MCF 10A (cell line): ENCODE measurements around the gene GRAP. TPM values are rescaled to one million over a fixed set of nuclear protein-coding genes. Genes with fewer than 3 reads are reported as not detected.
A peak's percentile ranks its signal among the peaks of the same experiment; 100 is the strongest.

Experiments
- BruUV-seq: library from RNA; stranded (reverse); fragments of 400-500 nt; replicated peaks from 2 replicates; lab custom pipeline; 2021; lab: Mats Ljungman, UMichigan
- CTCF ChIA-PET: fragments of 300-600 bp; sonication (Branson Sonifier 250); formaldehyde crosslinking; extraction: SDS; loops from one replicate; lab custom pipeline; 2021; ENCODE audit warnings: antibody characterized with exemption, inconsistent platforms; lab: Yijun Ruan, JAX
- POLR2A ChIA-PET: fragments of 300-600, 350-650 bp; sonication (Branson Sonifier 250); formaldehyde crosslinking; extraction: SDS; loops from one replicate; lab custom pipeline; 2020; ENCODE audit warnings: antibody characterized with exemption, inconsistent platforms; lab: Yijun Ruan, JAX
- DNase-seq: peaks from one replicate; pipeline ENCODE4 v3.0.0-alpha.2; 2018; ENCODE audit not compliant: unreplicated experiment
- H3K27ac Mint-ChIP-seq: one replicate; pipeline ENCODE4 v1.8.0; 2022; ENCODE audit warnings: mild to moderate bottlenecking, low read depth, mixed read lengths; ENCODE audit not compliant: unreplicated experiment
- H3K27me3 Mint-ChIP-seq: one replicate; pipeline ENCODE4 v1.8.0; 2022; ENCODE audit warnings: mixed read lengths; ENCODE audit not compliant: insufficient read depth, unreplicated experiment
- H3K36me3 Mint-ChIP-seq: one replicate; pipeline ENCODE4 v1.8.0; 2022; ENCODE audit warnings: mild to moderate bottlenecking, moderate library complexity, mixed read lengths; ENCODE audit not compliant: insufficient read depth, unreplicated experiment
- H3K4me1 Mint-ChIP-seq: one replicate; pipeline ENCODE4 v1.8.0; 2022; ENCODE audit warnings: mixed read lengths; ENCODE audit not compliant: insufficient read depth, unreplicated experiment
- H3K4me3 Mint-ChIP-seq: one replicate; pipeline ENCODE4 v1.8.0; 2022; ENCODE audit warnings: mild to moderate bottlenecking, moderate library complexity, mixed read lengths; ENCODE audit not compliant: unreplicated experiment
- H3K9me3 Mint-ChIP-seq: one replicate; pipeline ENCODE4 v1.8.0; 2022; ENCODE audit warnings: mixed read lengths; ENCODE audit not compliant: unreplicated experiment
- CTCF ChIP-seq: fragments of 200-600 bp; IDR thresholded peaks from one replicate; pipeline ENCODE4 v1.8.0; 2022; ENCODE audit warnings: antibody characterized with exemption, mild to moderate bottlenecking; ENCODE audit not compliant: unreplicated experiment
- intact Hi-C: fragments of 100-400 bp; cut with micrococcal nuclease; formaldehyde crosslinking; loops from 2 replicates; pipeline ENCODE4 v1.14.1; 2022
- total RNA-seq: library from RNA; stranded (reverse); gene quantifications from 2 replicates; pipeline ENCODE4 v1.2.3, GENCODE V29; 2022

GRAP gene
- total RNA-seq, 1 experiment from 2014 or later: not detected

- ChIA-PET POLR2A (no interaction called here), CTCF (no interaction called here)
- Mint-ChIP-seq H3K27ac (no peak overlapping the region), H3K4me1 (no peaks in the 10 kb centered on the region), H3K27me3 (no peaks in the 10 kb centered on the region), H3K9me3 (peaks cover 12% of the 10 kb centered on the region), H3K36me3 (peaks cover 32% of the 10 kb centered on the region), H3K4me3 (no peak overlapping the region)
- TF ChIP-seq CTCF: no peak
- BruUV-seq: no TSS peak
- DNase-seq: no peak
- intact Hi-C loops: no loop called here
Observed at GRCh38 chr17:18993905-18994526, 52.7 kb downstream of the GRAP start.

GRCh38 chr17:18992454-18993130, 54.2 kb downstream of the GRAP start:
- Mint-ChIP-seq H3K9me3 (peaks cover 12% of the 10 kb centered on the region), H3K27me3 (no peaks in the 10 kb centered on the region), H3K4me3 (no peak overlapping the region), H3K4me1 (no peaks in the 10 kb centered on the region), H3K27ac (no peak overlapping the region), H3K36me3 (peaks cover 26% of the 10 kb centered on the region)
- POLR2A ChIA-PET: no interaction called here
- DNase-seq: no peak
- CTCF ChIA-PET: interaction anchor here (2.0 kb wide), 1 partner anchor 32 kb away, joined by 10 read pairs; no protein-coding TSS in a partner anchor
- no TSS peak for BruUV-seq
- TF ChIP-seq CTCF: no peak
- intact Hi-C loops: no loop called here

GRCh38 chr17:18991531-18992315, 55.0 kb downstream of the GRAP start:
- intact Hi-C loops: no loop called here
- ChIA-PET CTCF (interaction anchor here (0.6 to 2.0 kb wide), 3 partner anchors 12 to 438 kb away, joined by 3 to 10 read pairs (median 5); no protein-coding TSS in a partner anchor), POLR2A (interaction anchor here (0.8 to 0.9 kb wide), 2 partner anchors 9 to 13 kb away, joined by 3 to 4 read pairs; no protein-coding TSS in a partner anchor)
- no TSS peak for BruUV-seq
- H3K27me3 Mint-ChIP-seq: no peaks in the 10 kb centered on the region
- H3K4me3 Mint-ChIP-seq: no peak overlapping the region
- no peaks in the 10 kb centered on the region for H3K4me1 Mint-ChIP-seq
- H3K36me3 Mint-ChIP-seq: peaks cover 26% of the 10 kb centered on the region
- no peak for DNase-seq
- no peak for TF ChIP-seq CTCF
- H3K27ac Mint-ChIP-seq: peak overlapping the region; percentile 42
- H3K9me3 Mint-ChIP-seq: peaks cover 12% of the 10 kb centered on the region

DNA sequence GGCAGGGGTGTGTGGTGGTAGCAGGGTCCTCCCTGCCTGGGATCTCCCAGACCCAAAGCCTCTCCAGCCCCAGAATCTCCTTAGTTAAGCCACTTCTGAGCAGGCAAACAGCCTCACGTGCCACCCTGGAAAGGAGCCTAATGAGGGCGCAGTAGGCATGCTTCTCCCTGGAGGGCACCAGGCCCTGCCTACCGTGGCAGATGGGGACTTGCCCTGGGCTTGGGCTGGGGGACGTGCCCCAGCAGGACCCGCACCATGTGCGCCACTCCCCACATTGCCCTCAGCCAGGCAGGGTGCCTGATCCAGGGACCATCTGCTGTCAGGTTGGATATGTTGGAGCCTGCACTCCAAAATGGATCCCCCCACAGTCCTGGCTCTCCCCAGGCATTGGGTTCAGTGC, 56.4 kb downstream of the GRAP start:
- intact Hi-C loops: no loop called here
- Mint-ChIP-seq H3K4me1 (no peaks in the 10 kb centered on the region), H3K36me3 (peaks cover 24% of the 10 kb centered on the region), H3K27me3 (no peaks in the 10 kb centered on the region), H3K9me3 (peaks cover 4% of the 10 kb centered on the region), H3K4me3 (no peak overlapping the region), H3K27ac (no peak overlapping the region)
- no peak for DNase-seq
- no peak for TF ChIP-seq CTCF
- no TSS peak for BruUV-seq
- POLR2A ChIA-PET: no interaction called here
- CTCF ChIA-PET: interaction anchor here (1.1 to 1.2 kb wide), 2 partner anchors 9 to 11 kb away, joined by 3 to 4 read pairs; no protein-coding TSS in a partner anchor
